ENCODE data around the gene FCGR3A.
"Not testable (repeated sequence)": the region's sequence is repeated elsewhere in the genome, so short reads cannot be mapped to it uniquely, and the experiment has no call there.

FCGR3A gene

DNA sequence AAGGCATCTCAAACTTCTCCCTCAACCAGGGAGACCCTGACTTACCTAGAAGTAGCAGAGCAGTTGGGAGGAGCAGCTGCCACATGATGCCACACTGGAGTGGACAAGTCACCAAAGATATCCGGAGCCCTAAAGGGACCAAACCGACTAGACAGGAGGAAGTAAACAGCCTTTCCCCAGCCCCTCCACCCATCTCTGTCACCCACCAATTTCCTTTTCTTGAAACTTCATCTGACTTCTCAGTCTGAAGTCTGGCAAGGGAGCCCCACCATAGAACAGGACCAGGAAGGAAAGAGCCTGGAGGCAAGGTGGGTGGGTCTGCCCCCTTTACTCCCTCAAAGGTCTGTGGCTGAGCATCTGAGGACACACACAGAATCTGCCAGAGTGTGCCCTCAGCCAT, at the start of gene FCGR3A:
Gene FCGR3A (minus strand): TSS at position 167 of the 400 bp plus-strand sequence. CDS start 82 bp downstream, at position 85.
- Histone ChIP-seq H3K4me1 (no peaks in the 10 kb centered on the region), H3K27me3 (ENCODE audit: control insufficient read depth, insufficient read depth, low read length) (no peaks in the 10 kb centered on the region), H3K27ac (no peak within 1 kb of the TSS), H3K9ac (no peak within 1 kb of the TSS), H3K4me2 (ENCODE audit: low read length) (no peak within 1 kb of the TSS), H3K79me2 (no peaks in the 10 kb centered on the region), H3K4me3 (ENCODE audit: low read depth, low read length) (no peak within 1 kb of the TSS), H3K9me3 (ENCODE audit: control insufficient read depth, low read length) (no peaks in the 10 kb centered on the region), H3K36me3 (ENCODE audit: control insufficient read depth, insufficient read depth, low read length) (no peaks in the 10 kb centered on the region), H2AFZ (no peak within 1 kb of the TSS)
- no peak for TF ChIP-seq CTCF (IDR thresholded peaks at IDR 0.05)

- not testable (repeated sequence) for H3K4me1 ChIP-seq; H3K27me3 ChIP-seq (ENCODE audit: control insufficient read depth, insufficient read depth, low read length); H2AFZ ChIP-seq; H3K9me3 ChIP-seq (ENCODE audit: control insufficient read depth, low read length); H3K9ac ChIP-seq; H3K4me2 ChIP-seq (ENCODE audit: low read length); H3K36me3 ChIP-seq (ENCODE audit: control insufficient read depth, insufficient read depth, low read length); H3K27ac ChIP-seq; H3K4me3 ChIP-seq (ENCODE audit: low read depth, low read length); H3K79me2 ChIP-seq
Measured at GRCh38 chr1:161597077-161597476, 47.5 kb upstream of the FCGR3A start.

- H3K36me3 ChIP-seq (ENCODE audit: control insufficient read depth, insufficient read depth, low read length); H2AFZ ChIP-seq; H3K4me2 ChIP-seq (ENCODE audit: low read length); H3K4me3 ChIP-seq (ENCODE audit: low read depth, low read length); H3K4me1 ChIP-seq; H3K79me2 ChIP-seq; H3K9me3 ChIP-seq (ENCODE audit: control insufficient read depth, low read length); H3K27ac ChIP-seq; H3K9ac ChIP-seq; H3K27me3 ChIP-seq (ENCODE audit: control insufficient read depth, insufficient read depth, low read length): not testable (repeated sequence)
Measured at GRCh38 chr1:161595583-161595982, 46.0 kb upstream of the FCGR3A start.

DNA sequence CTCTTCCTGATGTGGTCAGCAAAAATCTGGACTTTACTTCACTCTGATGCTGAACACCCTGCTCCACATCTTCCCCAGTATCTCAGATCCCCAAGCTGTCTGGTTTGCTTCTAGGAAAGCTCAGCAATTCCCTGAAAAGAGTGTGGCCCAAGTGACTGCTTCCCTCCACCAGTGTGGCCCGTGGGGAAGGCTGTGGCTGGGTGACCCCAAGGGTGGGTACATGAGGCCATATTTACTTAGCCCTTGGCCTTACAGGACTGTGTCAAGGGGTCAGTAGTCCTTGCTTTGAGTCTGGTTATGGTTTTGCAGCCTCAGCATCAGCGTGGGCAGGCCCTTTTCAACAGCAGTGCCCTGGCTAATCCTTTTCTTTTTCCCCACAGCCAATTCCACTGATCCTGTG, 45.6 kb upstream of the FCGR3A start:
- not testable (repeated sequence) for H3K9ac ChIP-seq, H3K27ac ChIP-seq, H3K79me2 ChIP-seq

GRCh38 chr1:161594269-161594984, 44.8 kb upstream of the FCGR3A start:
- H3K79me2 ChIP-seq; H3K27me3 ChIP-seq (ENCODE audit: control insufficient read depth, insufficient read depth, low read length); H3K27ac ChIP-seq; H2AFZ ChIP-seq; H3K4me1 ChIP-seq; H3K4me2 ChIP-seq (ENCODE audit: low read length); H3K9me3 ChIP-seq (ENCODE audit: control insufficient read depth, low read length); H3K36me3 ChIP-seq (ENCODE audit: control insufficient read depth, insufficient read depth, low read length); H3K9ac ChIP-seq; H3K4me3 ChIP-seq (ENCODE audit: low read depth, low read length): not testable (repeated sequence)

More for the DNA sequence above, 45.6 kb upstream of the FCGR3A start:
- not testable (repeated sequence) for H3K4me1 ChIP-seq; H3K36me3 ChIP-seq (ENCODE audit: control insufficient read depth, insufficient read depth, low read length); H3K4me3 ChIP-seq (ENCODE audit: low read depth, low read length); H3K4me2 ChIP-seq (ENCODE audit: low read length); H2AFZ ChIP-seq; H3K9me3 ChIP-seq (ENCODE audit: control insufficient read depth, low read length); H3K27me3 ChIP-seq (ENCODE audit: control insufficient read depth, insufficient read depth, low read length)

DNA sequence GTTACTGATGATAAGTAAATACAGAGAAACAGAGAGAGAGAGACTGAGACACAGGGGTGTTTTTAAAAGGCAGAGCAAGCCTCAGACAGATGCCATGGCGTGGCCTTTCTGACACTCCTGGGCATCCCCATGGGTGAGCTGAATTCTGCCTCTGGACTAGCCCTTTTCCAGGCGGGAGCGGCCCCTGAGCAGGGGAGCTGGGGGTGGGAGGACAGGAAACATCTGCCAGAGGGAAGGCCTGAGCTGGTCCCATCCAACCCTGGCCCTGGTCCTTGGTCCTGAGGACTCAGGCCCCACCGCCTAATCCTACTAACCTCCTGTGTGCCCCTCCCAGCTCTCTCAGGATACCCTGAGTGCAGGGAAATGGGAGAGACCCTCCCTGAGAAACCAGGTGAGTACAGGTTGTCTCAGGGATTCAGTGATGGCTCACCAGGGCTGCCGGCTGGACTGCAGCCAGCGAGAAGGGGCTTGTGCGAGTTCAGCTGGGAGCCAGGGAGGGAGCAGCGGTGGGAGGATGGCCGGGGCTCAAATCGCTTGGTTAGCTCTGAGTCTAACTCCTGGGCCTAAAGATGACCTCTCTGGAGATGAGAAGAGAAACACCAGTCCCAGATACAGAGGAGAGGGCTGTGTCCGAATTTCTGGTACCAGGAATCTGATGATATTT, 43.6 kb upstream of the FCGR3A start:
- H3K4me3 ChIP-seq (ENCODE audit: low read depth, low read length); H3K36me3 ChIP-seq (ENCODE audit: control insufficient read depth, insufficient read depth, low read length); H3K4me1 ChIP-seq; H3K27ac ChIP-seq; H3K79me2 ChIP-seq; H3K4me2 ChIP-seq (ENCODE audit: low read length); H3K27me3 ChIP-seq (ENCODE audit: control insufficient read depth, insufficient read depth, low read length); H2AFZ ChIP-seq; H3K9ac ChIP-seq; H3K9me3 ChIP-seq (ENCODE audit: control insufficient read depth, low read length): not testable (repeated sequence)

- not testable (repeated sequence) for H3K79me2 ChIP-seq; H3K36me3 ChIP-seq (ENCODE audit: control insufficient read depth, insufficient read depth, low read length); H3K27me3 ChIP-seq (ENCODE audit: control insufficient read depth, insufficient read depth, low read length); H3K9ac ChIP-seq; H3K4me2 ChIP-seq (ENCODE audit: low read length); H2AFZ ChIP-seq; H3K27ac ChIP-seq; H3K9me3 ChIP-seq (ENCODE audit: control insufficient read depth, low read length); H3K4me1 ChIP-seq; H3K4me3 ChIP-seq (ENCODE audit: low read depth, low read length)
Measured at GRCh38 chr1:161592586-161592985, 43.0 kb upstream of the FCGR3A start.

- H3K4me3 ChIP-seq (ENCODE audit: low read depth, low read length); H3K9me3 ChIP-seq (ENCODE audit: control insufficient read depth, low read length); H3K27me3 ChIP-seq (ENCODE audit: control insufficient read depth, insufficient read depth, low read length); H3K27ac ChIP-seq; H3K4me1 ChIP-seq; H3K4me2 ChIP-seq (ENCODE audit: low read length); H3K9ac ChIP-seq; H2AFZ ChIP-seq; H3K36me3 ChIP-seq (ENCODE audit: control insufficient read depth, insufficient read depth, low read length); H3K79me2 ChIP-seq: not testable (repeated sequence)
Measured at GRCh38 chr1:161589920-161590319, 40.3 kb upstream of the FCGR3A start.

DNA sequence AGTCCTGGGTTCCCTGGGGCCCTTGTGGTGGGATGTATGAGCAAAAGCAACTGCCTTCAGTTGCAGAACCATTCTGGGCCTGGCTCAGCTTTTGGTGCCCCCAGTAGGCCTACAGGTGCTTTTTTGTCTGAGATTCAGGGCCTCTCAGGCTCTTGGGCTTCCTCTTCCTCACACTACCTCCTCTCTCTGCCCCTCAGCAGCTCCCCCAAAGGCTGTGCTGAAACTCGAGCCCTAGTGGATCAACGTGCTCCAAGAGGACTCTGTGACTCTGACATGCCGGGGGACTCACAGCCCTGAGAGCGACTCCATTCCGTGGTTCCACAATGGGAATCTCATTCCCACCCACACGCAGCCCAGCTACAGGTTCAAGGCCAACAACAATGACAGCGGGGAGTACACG, 39.7 kb upstream of the FCGR3A start:
- H3K9ac ChIP-seq; H3K4me2 ChIP-seq (ENCODE audit: low read length); H3K27me3 ChIP-seq (ENCODE audit: control insufficient read depth, insufficient read depth, low read length); H3K9me3 ChIP-seq (ENCODE audit: control insufficient read depth, low read length); H3K4me1 ChIP-seq; H3K4me3 ChIP-seq (ENCODE audit: low read depth, low read length); H3K27ac ChIP-seq; H3K79me2 ChIP-seq; H3K36me3 ChIP-seq (ENCODE audit: control insufficient read depth, insufficient read depth, low read length); H2AFZ ChIP-seq: not testable (repeated sequence)

- H3K27ac ChIP-seq: not testable (repeated sequence)
Measured at GRCh38 chr1:161588596-161588995, 39.0 kb upstream of the FCGR3A start.

More at GRCh38 chr1:161588596-161588995, 39.0 kb upstream of the FCGR3A start:
- H3K79me2 ChIP-seq; H3K36me3 ChIP-seq (ENCODE audit: control insufficient read depth, insufficient read depth, low read length); H3K27me3 ChIP-seq (ENCODE audit: control insufficient read depth, insufficient read depth, low read length); H3K9ac ChIP-seq; H2AFZ ChIP-seq; H3K4me3 ChIP-seq (ENCODE audit: low read depth, low read length); H3K9me3 ChIP-seq (ENCODE audit: control insufficient read depth, low read length); H3K4me1 ChIP-seq; H3K4me2 ChIP-seq (ENCODE audit: low read length): not testable (repeated sequence)
